ENCODE data around the gene OGDH.
A peak's percentile ranks its signal among the peaks of the same experiment; 100 is the strongest.

The OGDH gene

DNA sequence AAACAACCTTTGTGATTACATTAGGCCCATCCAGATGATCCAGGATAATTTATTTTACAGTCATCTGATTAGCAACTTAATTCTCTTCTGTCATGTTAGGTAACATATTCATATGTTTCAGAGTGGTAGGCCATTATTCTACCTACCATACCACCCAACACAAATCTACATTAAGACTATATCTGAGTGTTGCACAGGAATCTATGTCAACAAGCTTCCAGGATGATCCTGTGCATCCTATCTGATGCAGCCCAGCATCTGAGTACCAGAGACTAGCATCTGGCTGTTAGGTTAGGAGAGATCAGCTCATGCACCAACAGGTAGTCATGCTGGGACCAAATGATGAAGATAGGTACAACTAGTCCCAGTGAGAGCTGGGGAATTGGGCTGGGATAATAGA, 31.4 kb upstream of the OGDH start:
- no peaks in the 10 kb centered on the region for H3K4me1 ChIP-seq (ENCODE audit: insufficient read depth, poor library complexity, severe bottlenecking)
- peaks cover 67% of the 10 kb centered on the region for H3K36me3 ChIP-seq (ENCODE audit: low read depth)

DNA sequence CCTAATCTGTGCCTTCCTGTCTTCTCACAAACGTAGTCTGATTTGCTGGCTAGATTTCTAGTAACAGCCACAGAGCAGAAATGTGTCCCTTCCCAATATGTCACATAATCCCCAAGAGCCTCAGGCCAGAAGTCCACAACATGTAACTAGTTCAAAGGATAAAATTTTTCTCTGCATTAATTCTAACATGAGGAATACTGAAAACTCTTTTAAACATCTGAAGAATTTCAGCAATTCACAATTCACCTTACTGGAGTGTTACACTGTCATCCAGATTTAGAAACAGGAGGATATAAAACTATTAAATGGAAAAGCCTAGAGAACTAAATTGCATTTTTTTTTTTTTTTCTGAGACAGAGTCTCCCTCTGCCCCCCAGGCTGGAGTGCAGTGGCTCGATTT, 30.2 kb upstream of the OGDH start:
- H3K4me3 ChIP-seq (ENCODE audit: severe bottlenecking): no peak overlapping the region
- no peaks in the 10 kb centered on the region for H3K4me1 ChIP-seq (ENCODE audit: insufficient read depth, poor library complexity, severe bottlenecking)
- no peaks in the 10 kb centered on the region for H3K27me3 ChIP-seq (ENCODE audit: insufficient read depth, poor library complexity, severe bottlenecking)
- no peaks in the 10 kb centered on the region for H3K9me3 ChIP-seq (ENCODE audit: severe bottlenecking)
- TF ChIP-seq, protein P1, sequence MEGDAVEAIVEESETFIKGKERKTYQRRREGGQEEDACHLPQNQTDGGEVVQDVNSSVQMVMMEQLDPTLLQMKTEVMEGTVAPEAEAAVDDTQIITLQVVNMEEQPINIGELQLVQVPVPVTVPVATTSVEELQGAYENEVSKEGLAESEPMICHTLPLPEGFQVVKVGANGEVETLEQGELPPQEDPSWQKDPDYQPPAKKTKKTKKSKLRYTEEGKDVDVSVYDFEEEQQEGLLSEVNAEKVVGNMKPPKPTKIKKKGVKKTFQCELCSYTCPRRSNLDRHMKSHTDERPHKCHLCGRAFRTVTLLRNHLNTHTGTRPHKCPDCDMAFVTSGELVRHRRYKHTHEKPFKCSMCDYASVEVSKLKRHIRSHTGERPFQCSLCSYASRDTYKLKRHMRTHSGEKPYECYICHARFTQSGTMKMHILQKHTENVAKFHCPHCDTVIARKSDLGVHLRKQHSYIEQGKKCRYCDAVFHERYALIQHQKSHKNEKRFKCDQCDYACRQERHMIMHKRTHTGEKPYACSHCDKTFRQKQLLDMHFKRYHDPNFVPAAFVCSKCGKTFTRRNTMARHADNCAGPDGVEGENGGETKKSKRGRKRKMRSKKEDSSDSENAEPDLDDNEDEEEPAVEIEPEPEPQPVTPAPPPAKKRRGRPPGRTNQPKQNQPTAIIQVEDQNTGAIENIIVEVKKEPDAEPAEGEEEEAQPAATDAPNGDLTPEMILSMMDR (IDR thresholded peaks at IDR 0.05; ENCODE audit: poor library complexity, severe bottlenecking): no peak
- no peak overlapping the region for H3K27ac ChIP-seq (ENCODE audit: poor library complexity, severe bottlenecking)
- H3K36me3 ChIP-seq (ENCODE audit: low read depth): peaks cover 67% of the 10 kb centered on the region
- DNase-seq (ENCODE audit: low spot score) (no peak), ATAC-seq (ENCODE audit: low read depth) (no peak)

More for the DNA sequence above, 31.4 kb upstream of the OGDH start:
- Histone ChIP-seq H3K9me3 (ENCODE audit: severe bottlenecking) (no peaks in the 10 kb centered on the region), H3K27ac (ENCODE audit: poor library complexity, severe bottlenecking) (no peak overlapping the region), H3K4me3 (ENCODE audit: severe bottlenecking) (no peak overlapping the region), H3K27me3 (ENCODE audit: insufficient read depth, poor library complexity, severe bottlenecking) (no peaks in the 10 kb centered on the region)
- no peak for DNase-seq (ENCODE audit: low spot score)
- ATAC-seq (ENCODE audit: low read depth): no peak
- TF ChIP-seq, protein P1 (IDR thresholded peaks at IDR 0.05; ENCODE audit: poor library complexity, severe bottlenecking): no peak

DNA sequence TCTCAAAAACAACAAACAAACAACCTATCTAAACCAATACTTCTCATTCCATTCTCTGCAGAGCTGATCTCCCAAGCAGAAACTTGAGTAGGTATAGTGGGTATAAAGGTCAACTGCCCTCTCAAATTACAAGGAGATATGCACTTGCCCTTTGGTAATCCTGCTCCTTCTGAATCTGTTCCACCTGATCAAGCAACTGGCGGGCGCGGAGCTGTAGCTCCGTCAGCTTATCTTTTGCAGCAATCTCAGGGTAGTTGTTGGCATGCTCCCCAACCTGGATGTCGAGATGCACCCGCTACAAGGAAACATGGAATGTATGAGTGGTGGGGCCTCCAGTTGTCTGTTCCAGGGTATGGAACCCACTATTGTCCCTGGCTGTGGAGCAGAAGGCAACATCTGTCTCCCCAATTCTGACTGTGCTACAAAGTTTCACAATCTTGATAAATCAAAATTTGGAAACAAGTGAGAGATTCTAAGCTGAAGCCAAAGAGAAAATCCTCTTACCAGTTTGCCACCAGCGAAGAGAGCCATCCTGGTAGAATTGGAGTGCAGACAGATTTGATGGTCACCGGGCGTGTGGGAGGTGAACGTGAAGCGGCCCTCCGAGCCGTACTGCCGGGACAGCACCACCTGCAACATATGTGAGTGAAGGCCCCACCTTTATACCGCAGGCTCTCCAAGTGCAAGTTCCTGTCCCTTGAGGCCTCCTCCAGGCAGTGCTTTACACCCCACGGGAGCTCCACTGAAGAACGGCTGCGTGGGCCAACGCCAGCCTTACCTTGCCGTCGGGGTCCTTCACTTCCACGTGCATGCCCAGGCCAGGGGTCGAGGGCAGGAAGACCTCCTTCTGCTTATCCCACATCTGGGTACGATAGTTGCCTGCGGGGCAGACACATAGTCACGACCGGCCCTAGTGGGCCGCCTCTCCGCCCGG, 25.2 kb upstream of the OGDH start:
- DNase-seq (ENCODE audit: low spot score) (no peak), ATAC-seq (ENCODE audit: low read depth) (peak; percentile 17; the same call in 2 of the 3 replicates)
- H3K27me3 ChIP-seq (ENCODE audit: insufficient read depth, poor library complexity, severe bottlenecking): no peaks in the 10 kb centered on the region
- H3K9me3 ChIP-seq (ENCODE audit: severe bottlenecking): no peaks in the 10 kb centered on the region
- no peaks in the 10 kb centered on the region for H3K4me1 ChIP-seq (ENCODE audit: insufficient read depth, poor library complexity, severe bottlenecking)
- H3K36me3 ChIP-seq (ENCODE audit: low read depth): peaks cover 32% of the 10 kb centered on the region
- TF ChIP-seq, protein P1 (IDR thresholded peaks at IDR 0.05; ENCODE audit: poor library complexity, severe bottlenecking): no peak
- H3K4me3 ChIP-seq (ENCODE audit: severe bottlenecking): peak overlapping the region; percentile 60
- H3K27ac ChIP-seq (ENCODE audit: poor library complexity, severe bottlenecking): peak overlapping the region; percentile 57

DNA sequence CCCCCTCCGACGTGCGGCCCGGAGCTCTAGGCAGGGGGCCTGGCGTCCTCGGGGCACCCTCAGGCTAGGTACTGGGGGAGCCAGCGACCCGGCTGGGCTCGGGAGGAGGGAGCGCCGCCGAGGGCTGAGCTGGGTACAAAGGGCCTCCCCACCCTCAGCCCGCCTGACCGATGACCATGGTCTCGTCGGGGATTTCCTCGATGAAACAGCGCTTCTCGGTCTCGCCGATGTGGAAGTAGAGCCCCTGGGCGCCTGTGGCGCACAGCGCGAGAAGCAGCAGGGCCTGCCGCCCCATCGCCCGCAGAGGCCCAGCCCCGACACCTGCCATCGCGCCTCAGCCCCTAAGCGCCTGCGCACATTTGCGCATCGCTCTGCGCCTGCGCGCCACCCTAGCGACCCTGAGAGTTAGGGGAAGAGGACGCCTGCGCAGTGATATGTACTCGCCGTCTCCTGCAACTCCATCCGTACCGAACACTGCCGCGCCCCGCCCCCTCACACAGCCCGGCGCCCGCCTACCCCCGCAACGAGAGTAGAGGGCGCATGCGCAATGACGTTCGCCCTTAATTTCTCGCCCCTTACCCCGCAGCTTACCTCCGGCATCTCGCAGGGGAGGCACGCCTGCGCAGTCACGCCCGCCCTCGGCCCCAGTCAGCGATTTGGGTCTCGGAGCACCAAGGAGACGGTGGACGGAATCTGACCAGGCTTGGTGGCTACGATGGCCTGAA, 24.4 kb upstream of the OGDH start, which contains the start of gene TMED4:
Gene TMED4, minus strand, starts transcription at position 353 of the 725 bp plus-strand sequence. Its CDS starts 25 bp downstream, at position 328.
- TF ChIP-seq, protein P1 (IDR thresholded peaks at IDR 0.05; ENCODE audit: poor library complexity, severe bottlenecking): no peak
- Histone ChIP-seq H3K36me3 (ENCODE audit: low read depth) (peaks cover 32% of the 10 kb centered on the region), H3K4me1 (ENCODE audit: insufficient read depth, poor library complexity, severe bottlenecking) (no peaks in the 10 kb centered on the region), H3K27ac (ENCODE audit: poor library complexity, severe bottlenecking) (peak within 1 kb of the TSS; percentile 57), H3K9me3 (ENCODE audit: severe bottlenecking) (no peaks in the 10 kb centered on the region), H3K27me3 (ENCODE audit: insufficient read depth, poor library complexity, severe bottlenecking) (no peaks in the 10 kb centered on the region), H3K4me3 (ENCODE audit: severe bottlenecking) (peak within 1 kb of the TSS; percentile 60)
- ATAC-seq (ENCODE audit: low read depth) (peak; percentile 87), DNase-seq (ENCODE audit: low spot score) (peak; percentile 99)
